C1 segment of cervical spinal cord (tissue), 14 donors: ENCODE results near the gene TEX29.
A peak's percentile ranks its signal among the peaks of the same experiment; 100 is the strongest.

ENCODE experiments used
- DNase-seq, 14 donors: peaks; one replicate each; lab custom pipeline; 2025; lab: John Stamatoyannopoulos, UW

The TEX29 gene

GRCh38 chr13:111319998-111320911 lies at the start of gene TEX29:
Gene TEX29 (plus strand): TSS chr13:111320642. CDS start chr13:111320891, 249 bp downstream.
- no peak for DNase-seq

GRCh38 chr13:111270765-111271698 lies 49.4 kb upstream of the TEX29 start:
- DNase-seq, result peak in 1 of 14 donors; percentile 34

GRCh38 chr13:111272117-111272516 lies 48.3 kb upstream of the TEX29 start:
- DNase-seq, result no peak

DNA sequence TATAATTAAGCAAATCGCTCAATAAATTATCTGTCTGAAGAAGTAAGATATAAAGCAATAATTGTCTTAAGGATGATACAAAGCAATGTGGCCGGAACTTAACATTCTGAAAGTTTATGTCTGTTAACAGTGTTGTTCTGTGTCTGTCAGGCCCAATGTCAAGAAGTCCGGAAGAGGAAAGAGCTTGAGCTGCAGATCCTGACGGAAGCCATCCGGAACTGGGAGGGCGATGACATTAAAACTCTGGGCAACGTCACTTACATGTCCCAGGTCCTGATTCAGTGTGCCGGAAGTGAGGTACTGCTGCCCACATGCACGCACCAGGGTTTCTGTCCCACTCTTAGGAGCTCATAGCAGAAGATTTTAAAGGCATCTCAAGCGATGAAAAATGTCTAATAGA lies 45.1 kb upstream of the TEX29 start:
- DNase-seq, result no peak

- no peak for DNase-seq
Measured at GRCh38 chr13:111275995-111276618, 44.3 kb upstream of the TEX29 start.

DNA sequence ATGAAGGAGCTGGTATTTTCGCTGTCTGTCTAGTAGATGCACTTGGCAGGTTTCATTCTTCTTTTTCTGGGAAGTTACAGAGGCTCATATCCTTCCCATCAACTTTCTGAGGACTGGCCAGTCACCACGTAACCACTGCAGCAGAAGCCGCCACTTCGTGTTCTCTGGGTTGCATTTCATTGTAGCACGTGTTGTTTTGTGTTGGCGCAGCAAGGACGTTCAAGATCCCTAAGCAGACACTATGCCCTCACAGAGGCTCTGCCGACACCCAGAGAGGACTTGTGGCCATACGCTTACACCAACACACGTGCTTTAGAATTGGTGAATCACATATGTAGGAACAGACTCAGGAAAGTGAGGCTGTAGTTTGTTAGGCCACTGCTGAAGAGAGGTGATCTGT lies 42.2 kb upstream of the TEX29 start:
- no peak for DNase-seq

- DNase-seq, result no peak
Measured at GRCh38 chr13:111278743-111279652, 41.4 kb upstream of the TEX29 start.

DNA sequence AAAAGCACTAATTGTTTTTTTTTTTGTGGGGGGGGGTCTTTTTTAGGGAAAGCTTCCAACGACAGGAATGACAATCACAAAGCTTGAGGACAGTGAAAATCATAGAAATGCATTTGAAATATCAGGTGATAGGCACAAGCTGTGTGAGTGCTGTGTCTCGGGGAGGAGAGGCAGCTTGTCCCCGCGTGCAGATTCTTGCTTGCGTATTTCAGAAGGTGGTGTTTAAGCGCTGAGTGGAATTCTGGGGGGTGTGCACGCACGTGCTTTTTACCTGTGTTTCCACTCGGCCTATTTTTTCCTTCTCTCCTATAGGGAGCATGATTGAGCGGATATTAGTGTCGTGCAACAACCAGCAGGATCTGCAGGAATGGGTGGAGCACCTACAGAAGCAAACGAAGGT lies 40.2 kb upstream of the TEX29 start:
- DNase-seq, result no peak

GRCh38 chr13:111280681-111281585 lies 39.5 kb upstream of the TEX29 start:
- no peak for DNase-seq

DNA sequence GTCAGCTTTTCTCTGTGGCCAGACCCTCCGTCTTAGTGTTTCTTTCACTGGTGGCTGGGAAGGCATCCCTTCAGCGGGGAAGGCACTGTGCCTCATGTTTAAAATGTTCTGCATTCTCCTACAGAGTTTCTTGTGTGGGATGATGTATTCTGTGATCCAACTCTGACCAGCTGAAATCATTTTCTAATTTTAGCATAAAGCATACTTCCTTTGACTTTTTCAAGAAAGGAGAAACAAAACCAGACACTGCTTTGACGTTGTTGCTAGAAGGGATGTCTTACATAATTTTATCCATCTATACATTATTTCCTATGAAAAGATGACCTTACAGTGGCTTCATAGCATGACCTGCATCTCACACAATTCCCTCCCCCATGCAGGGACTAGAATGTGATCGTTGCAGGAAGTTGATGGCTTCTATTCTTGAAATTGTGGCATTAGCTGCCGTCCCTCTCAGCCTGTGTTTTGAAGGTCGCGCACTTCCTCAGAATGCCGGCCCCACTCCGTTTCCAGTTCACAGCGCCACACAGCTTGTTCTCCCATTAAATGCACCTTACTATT lies 38.6 kb upstream of the TEX29 start:
- DNase-seq, result no peak

GRCh38 chr13:111282425-111282824 lies 38.0 kb upstream of the TEX29 start:
- no peak for DNase-seq

DNA sequence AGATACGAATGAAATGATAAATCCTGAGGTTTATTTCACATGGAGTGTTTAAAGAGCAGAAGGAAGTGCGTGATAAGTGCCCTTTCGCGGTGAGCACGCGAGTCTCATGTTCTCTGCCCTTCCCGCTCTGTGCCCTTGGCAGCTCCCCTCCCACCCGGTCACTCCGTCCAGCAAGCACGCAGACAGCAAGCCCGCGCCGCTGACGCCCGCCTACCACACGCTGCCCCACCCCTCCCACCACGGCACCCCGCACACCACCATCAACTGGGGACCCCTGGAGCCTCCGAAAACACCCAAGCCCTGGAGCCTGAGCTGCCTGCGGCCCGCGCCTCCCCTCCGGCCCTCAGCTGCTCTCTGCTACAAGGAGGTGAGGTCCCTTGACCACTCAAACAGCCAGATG lies 37.4 kb upstream of the TEX29 start:
- DNase-seq, result no peak

- no peak for DNase-seq
Measured at GRCh38 chr13:111283457-111283856, 37.0 kb upstream of the TEX29 start.

- DNase-seq, result peak in 1 of 14 donors; percentile 11
Measured at GRCh38 chr13:111283991-111284390, 36.5 kb upstream of the TEX29 start.

- DNase-seq, result no peak
Measured at GRCh38 chr13:111284565-111284964, 35.9 kb upstream of the TEX29 start.

- DNase-seq, result no peak
Measured at GRCh38 chr13:111286162-111286561, 34.3 kb upstream of the TEX29 start.

GRCh38 chr13:111286749-111287148 lies 33.7 kb upstream of the TEX29 start:
- DNase-seq, result no peak

DNA sequence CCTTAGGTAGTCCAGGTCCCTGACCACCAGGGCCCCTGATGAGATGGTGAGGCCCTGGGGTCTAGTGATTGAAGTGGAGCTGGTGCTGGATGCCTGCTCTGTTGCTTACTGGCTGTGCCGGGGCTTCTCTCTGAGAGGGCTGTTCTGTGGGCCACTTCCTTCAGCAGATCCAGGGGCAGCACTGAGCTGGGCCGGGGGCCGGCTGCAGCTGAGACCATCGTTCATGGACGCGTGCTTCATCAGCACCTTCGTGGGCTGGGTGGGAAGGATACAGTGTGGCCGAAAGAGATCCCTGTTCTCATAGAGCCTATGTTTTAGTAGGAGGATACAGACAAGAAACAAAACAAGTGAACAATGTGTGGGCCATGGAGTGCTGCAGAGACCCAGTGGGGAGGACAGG lies 33.2 kb upstream of the TEX29 start:
- DNase-seq, result no peak

GRCh38 chr13:111288276-111288675 lies 32.2 kb upstream of the TEX29 start:
- DNase-seq, result no peak
